Measurements from ENCODE around the gene DSP.

Gene DSP

GRCh38 chr6:7507600-7507999 lies 33.9 kb upstream of the DSP start:
- no peak for TF ChIP-seq Cebpa-rat (IDR thresholded peaks at IDR 0.05)
- no peak overlapping the region for H3K27ac ChIP-seq
- no peak overlapping the region for H3K9ac ChIP-seq
- no peaks in the 10 kb centered on the region for H4K20me1 ChIP-seq
- no peak overlapping the region for H3K4me2 ChIP-seq
- no peaks in the 10 kb centered on the region for H3K27me3 ChIP-seq
- no peaks in the 10 kb centered on the region for H3K36me3 ChIP-seq
- no peaks in the 10 kb centered on the region for H3K4me1 ChIP-seq
- no peaks in the 10 kb centered on the region for H3K9me3 ChIP-seq
- H3K4me3 ChIP-seq, result no peak overlapping the region

- no peak overlapping the region for H3K27ac ChIP-seq
- H3K9me3 ChIP-seq, result no peaks in the 10 kb centered on the region
- TF ChIP-seq Cebpa-rat (IDR thresholded peaks at IDR 0.05), result no peak
- H3K4me3 ChIP-seq, result no peak overlapping the region
- H3K4me2 ChIP-seq, result no peak overlapping the region
- no peaks in the 10 kb centered on the region for H3K4me1 ChIP-seq
- no peak overlapping the region for H3K9ac ChIP-seq
- no peaks in the 10 kb centered on the region for H3K27me3 ChIP-seq
- no peaks in the 10 kb centered on the region for H4K20me1 ChIP-seq
- H3K36me3 ChIP-seq, result no peaks in the 10 kb centered on the region
These were observed 29.2 kb upstream of the DSP start for GRCh38 chr6:7512320-7512719.

- H4K20me1 ChIP-seq, result no peaks in the 10 kb centered on the region
- no peak overlapping the region for H3K27ac ChIP-seq
- H3K9ac ChIP-seq, result no peak overlapping the region
- no peak overlapping the region for H3K4me2 ChIP-seq
- H3K4me3 ChIP-seq, result no peak overlapping the region
- H3K9me3 ChIP-seq, result no peaks in the 10 kb centered on the region
- no peak for TF ChIP-seq Cebpa-rat (IDR thresholded peaks at IDR 0.05)
- H3K4me1 ChIP-seq, result no peaks in the 10 kb centered on the region
- no peaks in the 10 kb centered on the region for H3K27me3 ChIP-seq
- no peaks in the 10 kb centered on the region for H3K36me3 ChIP-seq
These were observed 27.9 kb upstream of the DSP start for GRCh38 chr6:7513529-7513928.

- Histone ChIP-seq H3K4me2 (no peak overlapping the region), H3K4me3 (no peak overlapping the region), H3K27me3 (no peaks in the 10 kb centered on the region), H3K9me3 (no peaks in the 10 kb centered on the region), H3K36me3 (no peaks in the 10 kb centered on the region), H3K27ac (no peak overlapping the region), H3K4me1 (no peaks in the 10 kb centered on the region), H4K20me1 (no peaks in the 10 kb centered on the region), H3K9ac (no peak overlapping the region)
- no peak for TF ChIP-seq Cebpa-rat (IDR thresholded peaks at IDR 0.05)
These were observed 26.1 kb upstream of the DSP start for GRCh38 chr6:7515363-7515762.

GRCh38 chr6:7518877-7519276 lies 22.6 kb upstream of the DSP start:
- Histone ChIP-seq H3K36me3 (no peaks in the 10 kb centered on the region), H3K4me3 (no peak overlapping the region), H3K4me1 (no peaks in the 10 kb centered on the region), H3K9ac (no peak overlapping the region), H3K4me2 (no peak overlapping the region), H3K27me3 (no peaks in the 10 kb centered on the region), H4K20me1 (no peaks in the 10 kb centered on the region), H3K9me3 (no peaks in the 10 kb centered on the region), H3K27ac (no peak overlapping the region)
- no peak for TF ChIP-seq Cebpa-rat (IDR thresholded peaks at IDR 0.05)

GRCh38 chr6:7522873-7523272 lies 18.6 kb upstream of the DSP start:
- Histone ChIP-seq H3K4me1 (no peaks in the 10 kb centered on the region), H3K4me2 (no peak overlapping the region), H3K27me3 (no peaks in the 10 kb centered on the region), H4K20me1 (no peaks in the 10 kb centered on the region), H3K9me3 (no peaks in the 10 kb centered on the region), H3K9ac (no peak overlapping the region), H3K4me3 (no peak overlapping the region), H3K27ac (no peak overlapping the region), H3K36me3 (no peaks in the 10 kb centered on the region)
- TF ChIP-seq Cebpa-rat (IDR thresholded peaks at IDR 0.05), result no peak

- no peaks in the 10 kb centered on the region for H4K20me1 ChIP-seq
- no peak for TF ChIP-seq Cebpa-rat (IDR thresholded peaks at IDR 0.05)
- H3K9me3 ChIP-seq, result no peaks in the 10 kb centered on the region
- no peak overlapping the region for H3K27ac ChIP-seq
- H3K4me3 ChIP-seq, result no peak overlapping the region
- H3K4me2 ChIP-seq, result no peak overlapping the region
- no peak overlapping the region for H3K9ac ChIP-seq
- no peaks in the 10 kb centered on the region for H3K4me1 ChIP-seq
- H3K27me3 ChIP-seq, result no peaks in the 10 kb centered on the region
- H3K36me3 ChIP-seq, result no peaks in the 10 kb centered on the region
These were observed 17.5 kb upstream of the DSP start for GRCh38 chr6:7523922-7524321.

GRCh38 chr6:7526755-7527154 lies 14.7 kb upstream of the DSP start:
- Histone ChIP-seq H3K27me3 (no peaks in the 10 kb centered on the region), H3K4me3 (no peak overlapping the region), H4K20me1 (no peaks in the 10 kb centered on the region), H3K9me3 (no peaks in the 10 kb centered on the region), H3K4me2 (no peak overlapping the region), H3K4me1 (no peaks in the 10 kb centered on the region), H3K36me3 (no peaks in the 10 kb centered on the region), H3K9ac (no peak overlapping the region), H3K27ac (no peak overlapping the region)
- TF ChIP-seq Cebpa-rat (IDR thresholded peaks at IDR 0.05), result no peak

- H3K27ac ChIP-seq, result no peak overlapping the region
- no peak overlapping the region for H3K4me2 ChIP-seq
- TF ChIP-seq Cebpa-rat (IDR thresholded peaks at IDR 0.05), result no peak
- no peak overlapping the region for H3K9ac ChIP-seq
- no peaks in the 10 kb centered on the region for H4K20me1 ChIP-seq
- no peaks in the 10 kb centered on the region for H3K27me3 ChIP-seq
- no peaks in the 10 kb centered on the region for H3K9me3 ChIP-seq
- H3K4me1 ChIP-seq, result no peaks in the 10 kb centered on the region
- no peaks in the 10 kb centered on the region for H3K36me3 ChIP-seq
- no peak overlapping the region for H3K4me3 ChIP-seq
These were observed 12.9 kb upstream of the DSP start for GRCh38 chr6:7528565-7528964.

- H3K27ac ChIP-seq, result no peak overlapping the region
- H3K9ac ChIP-seq, result no peak overlapping the region
- H3K4me1 ChIP-seq, result no peaks in the 10 kb centered on the region
- H3K36me3 ChIP-seq, result no peaks in the 10 kb centered on the region
- H3K4me2 ChIP-seq, result no peak overlapping the region
- H3K27me3 ChIP-seq, result no peaks in the 10 kb centered on the region
- no peaks in the 10 kb centered on the region for H3K9me3 ChIP-seq
- H4K20me1 ChIP-seq, result no peaks in the 10 kb centered on the region
- H3K4me3 ChIP-seq, result no peak overlapping the region
- no peak for TF ChIP-seq Cebpa-rat (IDR thresholded peaks at IDR 0.05)
These were observed 12.3 kb upstream of the DSP start for GRCh38 chr6:7529141-7529540.

GRCh38 chr6:7532232-7532631 lies 9.2 kb upstream of the DSP start:
- Histone ChIP-seq H3K4me3 (no peak overlapping the region), H3K4me2 (no peak overlapping the region), H3K36me3 (no peaks in the 10 kb centered on the region), H3K9ac (no peak overlapping the region), H3K27ac (no peak overlapping the region), H3K4me1 (no peaks in the 10 kb centered on the region), H3K27me3 (peaks cover under 1% of the 10 kb centered on the region; the same call in 1 of the 2 replicates), H3K9me3 (no peaks in the 10 kb centered on the region), H4K20me1 (no peaks in the 10 kb centered on the region)
- TF ChIP-seq Cebpa-rat (IDR thresholded peaks at IDR 0.05), result no peak

Data from BLaER1 (cell line).